IPS-15b (cell line): ENCODE results near the gene HIVEP3.

Source experiments
- H3K27me3 ChIP-seq: one replicate; pipeline ENCODE4 v1.6.1; 2013; ENCODE audit warnings: low read length; ENCODE audit not compliant: control insufficient read depth, insufficient read depth
- H3K36me3 ChIP-seq: one replicate; pipeline ENCODE4 v1.6.1; 2013; ENCODE audit warnings: low read length; ENCODE audit not compliant: control insufficient read depth, insufficient read depth
- H3K4me1 ChIP-seq: one replicate; pipeline ENCODE4 v1.6.1; 2013; ENCODE audit warnings: mild to moderate bottlenecking, low read length; ENCODE audit not compliant: control insufficient read depth, insufficient read depth
- H3K4me3 ChIP-seq: one replicate; pipeline ENCODE4 v1.5.1; 2013; ENCODE audit warnings: low read depth, low read length
- H3K9ac ChIP-seq: one replicate; pipeline ENCODE4 v1.6.1; 2013; ENCODE audit warnings: low read depth, mild to moderate bottlenecking, low read length
- H3K9me3 ChIP-seq: one replicate; pipeline ENCODE4 v1.6.1; 2013; ENCODE audit warnings: mild to moderate bottlenecking, low read length; ENCODE audit not compliant: control insufficient read depth, insufficient read depth

Gene HIVEP3

DNA sequence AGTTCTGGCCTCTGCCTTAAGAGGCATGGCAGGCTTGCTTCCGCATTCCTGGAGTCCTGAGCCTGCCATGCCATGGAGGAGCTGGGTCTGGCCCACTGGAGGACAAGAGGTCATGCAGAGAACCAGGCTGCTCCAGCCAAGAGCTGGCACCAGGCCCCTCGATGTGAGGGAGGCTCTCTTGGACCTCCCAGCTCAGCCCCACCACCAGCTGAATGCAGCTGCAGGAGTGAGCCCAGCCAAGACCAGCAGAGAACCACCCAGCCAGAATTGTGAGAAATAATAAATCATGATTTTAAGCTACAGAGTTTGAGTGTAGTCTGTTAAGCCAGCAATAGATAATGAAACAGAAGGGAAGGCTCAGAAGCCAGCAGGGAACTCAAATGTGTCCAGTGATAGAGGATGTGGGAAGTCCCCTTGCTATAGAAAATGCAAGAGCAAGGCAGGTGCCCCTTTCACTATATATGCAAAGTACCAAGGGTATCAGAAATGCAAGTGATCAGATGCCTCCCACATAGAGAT, 118.4 kb downstream of the HIVEP3 start:
- no peaks in the 10 kb centered on the region for H3K27me3 ChIP-seq
- H3K9me3 ChIP-seq, result no peaks in the 10 kb centered on the region
- H3K9ac ChIP-seq, result no peak overlapping the region
- no peaks in the 10 kb centered on the region for H3K4me1 ChIP-seq
- no peaks in the 10 kb centered on the region for H3K36me3 ChIP-seq
- H3K4me3 ChIP-seq, result no peak overlapping the region

DNA sequence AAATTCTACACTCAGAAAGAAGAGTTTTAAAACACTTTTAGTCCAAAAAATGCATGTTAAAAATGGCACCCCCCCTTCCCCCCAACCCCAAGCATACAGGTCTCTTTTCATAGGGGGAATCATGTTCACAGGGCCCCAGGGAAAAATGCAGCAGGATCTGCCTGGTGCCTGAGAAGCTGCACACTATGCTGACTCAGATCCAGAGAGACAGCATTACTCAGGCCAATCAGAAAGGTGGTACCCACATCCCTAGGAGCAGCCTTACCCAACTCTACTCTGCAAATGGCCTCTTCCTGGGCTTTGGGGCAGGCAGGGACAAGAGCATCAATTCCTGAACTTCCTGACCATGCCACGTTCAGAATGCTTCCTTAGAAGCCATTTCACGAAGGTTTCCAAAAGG, 119.0 kb downstream of the HIVEP3 start:
- no peaks in the 10 kb centered on the region for H3K27me3 ChIP-seq
- H3K9ac ChIP-seq, result no peak overlapping the region
- no peak overlapping the region for H3K4me3 ChIP-seq
- no peaks in the 10 kb centered on the region for H3K9me3 ChIP-seq
- H3K36me3 ChIP-seq, result no peaks in the 10 kb centered on the region
- no peaks in the 10 kb centered on the region for H3K4me1 ChIP-seq

- Histone ChIP-seq H3K27me3 (no peaks in the 10 kb centered on the region), H3K9ac (no peak overlapping the region), H3K36me3 (no peaks in the 10 kb centered on the region), H3K9me3 (no peaks in the 10 kb centered on the region), H3K4me3 (no peak overlapping the region), H3K4me1 (no peaks in the 10 kb centered on the region)
Measured at GRCh38 chr1:41799205-41799604, 119.5 kb downstream of the HIVEP3 start.

- Histone ChIP-seq H3K9ac (no peak overlapping the region), H3K4me1 (no peaks in the 10 kb centered on the region), H3K9me3 (no peaks in the 10 kb centered on the region), H3K36me3 (no peaks in the 10 kb centered on the region), H3K4me3 (no peak overlapping the region), H3K27me3 (no peaks in the 10 kb centered on the region)
Measured at GRCh38 chr1:41795205-41795762, 123.4 kb downstream of the HIVEP3 start.

DNA sequence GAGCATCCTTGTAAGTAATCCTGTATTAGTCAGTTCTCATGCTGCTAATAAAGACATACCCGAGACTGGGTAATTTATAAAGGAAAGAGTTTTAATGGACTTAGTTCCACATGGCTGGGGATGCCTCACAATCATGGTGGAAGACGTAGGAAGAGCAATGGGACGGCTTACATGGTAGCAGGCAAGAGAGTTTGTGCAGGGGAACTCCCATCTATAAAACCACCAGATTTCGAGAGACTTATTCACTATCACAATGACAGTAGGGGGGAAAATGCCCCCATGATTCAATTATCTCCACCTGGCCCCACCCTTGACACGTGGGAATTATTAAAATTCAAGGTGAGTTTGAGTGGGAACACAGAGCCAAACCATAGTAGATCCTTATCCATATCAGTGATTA, 124.7 kb downstream of the HIVEP3 start:
- no peaks in the 10 kb centered on the region for H3K36me3 ChIP-seq
- H3K4me1 ChIP-seq, result no peaks in the 10 kb centered on the region
- no peaks in the 10 kb centered on the region for H3K27me3 ChIP-seq
- H3K9ac ChIP-seq, result no peak overlapping the region
- no peak overlapping the region for H3K4me3 ChIP-seq
- no peaks in the 10 kb centered on the region for H3K9me3 ChIP-seq

- H3K9me3 ChIP-seq, result no peaks in the 10 kb centered on the region
- no peaks in the 10 kb centered on the region for H3K36me3 ChIP-seq
- no peak overlapping the region for H3K4me3 ChIP-seq
- no peaks in the 10 kb centered on the region for H3K27me3 ChIP-seq
- no peaks in the 10 kb centered on the region for H3K4me1 ChIP-seq
- H3K9ac ChIP-seq, result no peak overlapping the region
Measured at GRCh38 chr1:41792485-41792770, 126.3 kb downstream of the HIVEP3 start.

GRCh38 chr1:41791667-41792484, 126.8 kb downstream of the HIVEP3 start:
- H3K9me3 ChIP-seq, result no peaks in the 10 kb centered on the region
- H3K36me3 ChIP-seq, result no peaks in the 10 kb centered on the region
- no peaks in the 10 kb centered on the region for H3K4me1 ChIP-seq
- H3K27me3 ChIP-seq, result no peaks in the 10 kb centered on the region
- H3K4me3 ChIP-seq, result no peak overlapping the region
- H3K9ac ChIP-seq, result no peak overlapping the region

- Histone ChIP-seq H3K9ac (no peak overlapping the region), H3K4me3 (no peak overlapping the region), H3K27me3 (no peaks in the 10 kb centered on the region), H3K36me3 (no peaks in the 10 kb centered on the region), H3K9me3 (no peaks in the 10 kb centered on the region), H3K4me1 (no peaks in the 10 kb centered on the region)
Measured at GRCh38 chr1:41790351-41790750, 128.4 kb downstream of the HIVEP3 start.

GRCh38 chr1:41789661-41790330, 128.9 kb downstream of the HIVEP3 start:
- Histone ChIP-seq H3K9me3 (no peaks in the 10 kb centered on the region), H3K9ac (no peak overlapping the region), H3K4me3 (no peak overlapping the region), H3K36me3 (no peaks in the 10 kb centered on the region), H3K27me3 (no peaks in the 10 kb centered on the region), H3K4me1 (no peaks in the 10 kb centered on the region)

DNA sequence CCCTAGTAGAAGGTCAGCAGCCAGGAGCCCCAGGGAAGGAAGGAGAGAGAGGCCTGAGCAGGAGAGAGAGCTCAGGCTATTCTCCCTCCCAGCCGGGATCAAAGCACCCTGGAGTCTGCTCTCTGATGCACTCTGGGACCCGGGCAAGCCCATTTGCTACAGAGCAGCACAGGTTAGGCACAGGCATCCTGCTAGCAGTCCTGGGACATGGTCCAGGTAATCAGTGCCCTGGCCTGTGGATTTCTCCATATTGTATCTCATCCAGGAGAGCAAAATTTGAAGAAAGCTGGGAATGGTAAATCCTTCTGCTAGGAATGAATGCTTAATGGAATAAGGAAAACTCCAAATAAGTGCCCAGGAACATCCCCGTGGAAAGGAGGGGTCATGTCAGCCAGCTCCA, 130.3 kb downstream of the HIVEP3 start:
- Histone ChIP-seq H3K4me3 (no peak overlapping the region), H3K4me1 (no peaks in the 10 kb centered on the region), H3K9ac (no peak overlapping the region), H3K36me3 (no peaks in the 10 kb centered on the region), H3K27me3 (no peaks in the 10 kb centered on the region), H3K9me3 (no peaks in the 10 kb centered on the region)

DNA sequence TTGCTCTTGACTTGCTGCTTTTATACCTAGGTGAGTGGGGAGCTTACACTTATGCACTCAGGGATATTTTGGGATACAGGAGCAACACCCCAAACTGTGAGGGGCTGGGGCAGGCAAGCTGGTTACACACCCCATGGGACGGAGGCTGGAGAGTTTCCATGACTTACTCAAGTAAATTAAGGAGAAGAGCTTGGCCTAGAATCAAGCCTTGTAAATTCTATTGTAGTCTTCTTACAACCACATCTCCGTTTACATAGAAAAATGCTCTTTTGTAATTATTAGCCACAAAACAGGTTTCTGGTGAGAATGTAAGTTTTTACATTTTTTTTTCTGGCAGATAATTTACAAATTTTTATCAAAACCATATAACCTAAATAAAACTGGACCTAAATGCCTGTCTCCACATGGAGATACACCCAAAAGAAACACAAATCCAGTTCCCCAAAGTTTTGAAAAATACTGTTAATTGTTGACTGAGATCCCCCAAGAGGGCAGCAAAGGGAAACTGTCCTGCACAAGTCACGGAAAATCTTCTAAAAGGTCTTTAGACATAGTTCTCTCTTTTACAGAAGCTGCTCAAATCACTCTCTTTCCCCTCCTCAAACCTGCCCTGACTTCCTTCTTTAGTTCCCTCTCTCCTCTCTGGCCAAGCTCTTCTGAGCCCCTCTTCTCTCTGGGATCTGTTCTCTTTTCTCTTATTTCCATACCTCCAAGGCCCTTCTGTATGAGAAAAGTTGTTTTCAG, 134.0 kb downstream of the HIVEP3 start:
- Histone ChIP-seq H3K9me3 (no peaks in the 10 kb centered on the region), H3K4me1 (no peaks in the 10 kb centered on the region), H3K9ac (no peak overlapping the region), H3K36me3 (no peaks in the 10 kb centered on the region), H3K4me3 (no peak overlapping the region), H3K27me3 (no peaks in the 10 kb centered on the region)
